SK-N-SH (cell line): ENCODE results near the gene NSDHL.

Experiments used
- EZH2phosphoT487 ChIP-seq: fragments of 200-600 bp; sonication (generic); IDR thresholded peaks from 2 replicates; pipeline ENCODE4 v1.6.1; 2017; ENCODE audit warnings: low read depth, mixed run types, mild to moderate bottlenecking, antibody characterized with exemption, moderate library complexity, borderline replicate concordance
- NFIC ChIP-seq: IDR thresholded peaks from 2 replicates; pipeline ENCODE4 v1.4.0; 2012; ENCODE audit warnings: borderline replicate concordance
- POLR2AphosphoS5 ChIP-seq: IDR thresholded peaks from 2 replicates; pipeline ENCODE4 v1.6.1; 2012; ENCODE audit warnings: low read depth, low read length
- RAD21 ChIP-seq: IDR thresholded peaks from 2 replicates; pipeline ENCODE4 v1.6.1; 2012; ENCODE audit warnings: mild to moderate bottlenecking, low read length
- RFX5 ChIP-seq: IDR thresholded peaks from 2 replicates; pipeline ENCODE4 v1.6.1; 2012; ENCODE audit warnings: mild to moderate bottlenecking, improper control_type of control experiment, low read length
- SIN3A ChIP-seq: IDR thresholded peaks from 2 replicates; pipeline ENCODE4 v1.6.1; 2012; ENCODE audit warnings: low read depth, mild to moderate bottlenecking, low read length, moderate library complexity, borderline replicate concordance
- TCF12 ChIP-seq: IDR thresholded peaks from 2 replicates; pipeline ENCODE4 v1.4.0; 2012
- TEAD4 ChIP-seq: IDR thresholded peaks from 2 replicates; pipeline ENCODE4 v1.4.0; 2012; ENCODE audit warnings: mild to moderate bottlenecking, borderline replicate concordance; ENCODE audit not compliant: insufficient read depth
- TF ChIP-seq, protein P1 (sequence below): fragments of 200-600 bp; sonication (generic); IDR thresholded peaks from 2 replicates; pipeline ENCODE4 v1.6.1; 2017; ENCODE audit warnings: antibody characterized with exemption, mild to moderate bottlenecking, moderate library complexity
- TF ChIP-seq, protein P2 (sequence below): IDR thresholded peaks from 2 replicates; pipeline ENCODE4 v1.6.1; 2012; ENCODE audit warnings: mild to moderate bottlenecking, low read depth, low read length, moderate library complexity
- TF ChIP-seq, protein P3 (sequence below): IDR thresholded peaks from 2 replicates; pipeline ENCODE4 v1.4.0; 2012; ENCODE audit warnings: low read depth, borderline replicate concordance
- TF ChIP-seq, protein P4 (sequence below): IDR thresholded peaks from 2 replicates; pipeline ENCODE4 v1.4.0; 2012; ENCODE audit warnings: low read depth

DNA sequence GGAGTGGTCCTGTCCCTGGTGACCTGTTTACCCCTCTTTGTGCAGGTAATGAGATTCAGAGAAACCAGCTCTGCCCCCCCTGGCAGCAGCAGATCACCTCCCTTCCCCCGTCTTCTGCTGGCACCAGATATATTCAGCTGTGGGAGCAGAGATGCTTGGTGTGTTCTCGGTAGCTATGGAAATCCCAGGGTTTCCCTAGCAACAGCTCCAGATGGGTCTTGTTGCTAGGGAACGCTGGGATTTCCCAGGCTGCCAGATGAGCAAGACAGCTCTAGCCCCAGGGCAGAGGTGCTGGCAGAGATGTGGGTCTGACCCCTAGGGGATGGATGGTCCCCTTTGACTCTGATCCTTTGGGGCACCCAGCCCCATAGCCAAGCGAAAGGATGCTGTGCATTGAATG is 20.5 kb upstream of the NSDHL start:
- TF ChIP-seq POLR2AphosphoS5: no peak
- no peak for TF ChIP-seq EZH2phosphoT487
- TF ChIP-seq, protein P1, sequence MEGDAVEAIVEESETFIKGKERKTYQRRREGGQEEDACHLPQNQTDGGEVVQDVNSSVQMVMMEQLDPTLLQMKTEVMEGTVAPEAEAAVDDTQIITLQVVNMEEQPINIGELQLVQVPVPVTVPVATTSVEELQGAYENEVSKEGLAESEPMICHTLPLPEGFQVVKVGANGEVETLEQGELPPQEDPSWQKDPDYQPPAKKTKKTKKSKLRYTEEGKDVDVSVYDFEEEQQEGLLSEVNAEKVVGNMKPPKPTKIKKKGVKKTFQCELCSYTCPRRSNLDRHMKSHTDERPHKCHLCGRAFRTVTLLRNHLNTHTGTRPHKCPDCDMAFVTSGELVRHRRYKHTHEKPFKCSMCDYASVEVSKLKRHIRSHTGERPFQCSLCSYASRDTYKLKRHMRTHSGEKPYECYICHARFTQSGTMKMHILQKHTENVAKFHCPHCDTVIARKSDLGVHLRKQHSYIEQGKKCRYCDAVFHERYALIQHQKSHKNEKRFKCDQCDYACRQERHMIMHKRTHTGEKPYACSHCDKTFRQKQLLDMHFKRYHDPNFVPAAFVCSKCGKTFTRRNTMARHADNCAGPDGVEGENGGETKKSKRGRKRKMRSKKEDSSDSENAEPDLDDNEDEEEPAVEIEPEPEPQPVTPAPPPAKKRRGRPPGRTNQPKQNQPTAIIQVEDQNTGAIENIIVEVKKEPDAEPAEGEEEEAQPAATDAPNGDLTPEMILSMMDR: no peak
- TF ChIP-seq TEAD4: no peak
- TF ChIP-seq RAD21: no peak
- TF ChIP-seq RFX5: no peak
- TF ChIP-seq SIN3A: no peak
- TF ChIP-seq NFIC: no peak
- TF ChIP-seq, protein P2, sequence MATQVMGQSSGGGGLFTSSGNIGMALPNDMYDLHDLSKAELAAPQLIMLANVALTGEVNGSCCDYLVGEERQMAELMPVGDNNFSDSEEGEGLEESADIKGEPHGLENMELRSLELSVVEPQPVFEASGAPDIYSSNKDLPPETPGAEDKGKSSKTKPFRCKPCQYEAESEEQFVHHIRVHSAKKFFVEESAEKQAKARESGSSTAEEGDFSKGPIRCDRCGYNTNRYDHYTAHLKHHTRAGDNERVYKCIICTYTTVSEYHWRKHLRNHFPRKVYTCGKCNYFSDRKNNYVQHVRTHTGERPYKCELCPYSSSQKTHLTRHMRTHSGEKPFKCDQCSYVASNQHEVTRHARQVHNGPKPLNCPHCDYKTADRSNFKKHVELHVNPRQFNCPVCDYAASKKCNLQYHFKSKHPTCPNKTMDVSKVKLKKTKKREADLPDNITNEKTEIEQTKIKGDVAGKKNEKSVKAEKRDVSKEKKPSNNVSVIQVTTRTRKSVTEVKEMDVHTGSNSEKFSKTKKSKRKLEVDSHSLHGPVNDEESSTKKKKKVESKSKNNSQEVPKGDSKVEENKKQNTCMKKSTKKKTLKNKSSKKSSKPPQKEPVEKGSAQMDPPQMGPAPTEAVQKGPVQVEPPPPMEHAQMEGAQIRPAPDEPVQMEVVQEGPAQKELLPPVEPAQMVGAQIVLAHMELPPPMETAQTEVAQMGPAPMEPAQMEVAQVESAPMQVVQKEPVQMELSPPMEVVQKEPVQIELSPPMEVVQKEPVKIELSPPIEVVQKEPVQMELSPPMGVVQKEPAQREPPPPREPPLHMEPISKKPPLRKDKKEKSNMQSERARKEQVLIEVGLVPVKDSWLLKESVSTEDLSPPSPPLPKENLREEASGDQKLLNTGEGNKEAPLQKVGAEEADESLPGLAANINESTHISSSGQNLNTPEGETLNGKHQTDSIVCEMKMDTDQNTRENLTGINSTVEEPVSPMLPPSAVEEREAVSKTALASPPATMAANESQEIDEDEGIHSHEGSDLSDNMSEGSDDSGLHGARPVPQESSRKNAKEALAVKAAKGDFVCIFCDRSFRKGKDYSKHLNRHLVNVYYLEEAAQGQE: no peak
- TF ChIP-seq, protein P3, sequence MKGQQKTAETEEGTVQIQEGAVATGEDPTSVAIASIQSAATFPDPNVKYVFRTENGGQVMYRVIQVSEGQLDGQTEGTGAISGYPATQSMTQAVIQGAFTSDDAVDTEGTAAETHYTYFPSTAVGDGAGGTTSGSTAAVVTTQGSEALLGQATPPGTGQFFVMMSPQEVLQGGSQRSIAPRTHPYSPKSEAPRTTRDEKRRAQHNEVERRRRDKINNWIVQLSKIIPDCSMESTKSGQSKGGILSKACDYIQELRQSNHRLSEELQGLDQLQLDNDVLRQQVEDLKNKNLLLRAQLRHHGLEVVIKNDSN: no peak
- TF ChIP-seq, protein P4, sequence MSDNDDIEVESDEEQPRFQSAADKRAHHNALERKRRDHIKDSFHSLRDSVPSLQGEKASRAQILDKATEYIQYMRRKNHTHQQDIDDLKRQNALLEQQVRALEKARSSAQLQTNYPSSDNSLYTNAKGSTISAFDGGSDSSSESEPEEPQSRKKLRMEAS: no peak
- no peak for TF ChIP-seq TCF12
